ENCODE results near the gene C7orf57.
A peak's percentile ranks its signal among the peaks of the same experiment; 100 is the strongest.

The C7orf57 gene

GRCh38 chr7:48035967-48036478 lies 680 bp downstream of the C7orf57 start:
- H3K4me1 ChIP-seq (ENCODE audit: insufficient read depth, low read length, severe bottlenecking): peaks cover 15% of the 10 kb centered on the region
- TF ChIP-seq EZH2 (IDR thresholded peaks at IDR 0.05; ENCODE audit: borderline replicate concordance, low read length) (no peak), CTCF (IDR thresholded peaks at IDR 0.05; ENCODE audit: low read length) (no peak)
- no peaks in the 10 kb centered on the region for H4K20me1 ChIP-seq (ENCODE audit: insufficient read depth, low read length)
- H3K4me3 ChIP-seq (ENCODE audit: low read depth, low read length, poor library complexity, severe bottlenecking): peak overlapping the region; percentile 62
- no peaks in the 10 kb centered on the region for H3K27me3 ChIP-seq (ENCODE audit: insufficient read depth, low read length)
- H3K79me2 ChIP-seq (ENCODE audit: insufficient read depth, low read length): no peaks in the 10 kb centered on the region
- peak overlapping the region; percentile 76 for H3K4me2 ChIP-seq (ENCODE audit: low read length)
- no peaks in the 10 kb centered on the region for H3K36me3 ChIP-seq (ENCODE audit: insufficient read depth, low read length)
- no peaks in the 10 kb centered on the region for H3F3A ChIP-seq (ENCODE audit: insufficient read depth, low read length)
- no peaks in the 10 kb centered on the region for H3K9me3 ChIP-seq (ENCODE audit: low read length)
- H3K9me2 ChIP-seq (ENCODE audit: low read depth, low read length): no peaks in the 10 kb centered on the region
- H3K27ac ChIP-seq (ENCODE audit: low read depth, low read length, poor library complexity, severe bottlenecking): no peak overlapping the region
- H2AFZ ChIP-seq (ENCODE audit: low read length): no peak overlapping the region
- no peak overlapping the region for H3K9ac ChIP-seq (ENCODE audit: low read length)

GRCh38 chr7:48038815-48039506 lies 3.6 kb downstream of the C7orf57 start:
- no peak overlapping the region for H3K4me3 ChIP-seq (ENCODE audit: low read depth, low read length, poor library complexity, severe bottlenecking)
- no peaks in the 10 kb centered on the region for H3K27me3 ChIP-seq (ENCODE audit: insufficient read depth, low read length)
- no peaks in the 10 kb centered on the region for H3K9me2 ChIP-seq (ENCODE audit: low read depth, low read length)
- no peak overlapping the region for H3K4me2 ChIP-seq (ENCODE audit: low read length)
- no peaks in the 10 kb centered on the region for H3F3A ChIP-seq (ENCODE audit: insufficient read depth, low read length)
- H2AFZ ChIP-seq (ENCODE audit: low read length): no peak overlapping the region
- no peak for TF ChIP-seq CTCF (IDR thresholded peaks at IDR 0.05; ENCODE audit: low read length)
- H4K20me1 ChIP-seq (ENCODE audit: insufficient read depth, low read length): no peaks in the 10 kb centered on the region
- H3K79me2 ChIP-seq (ENCODE audit: insufficient read depth, low read length): no peaks in the 10 kb centered on the region
- H3K36me3 ChIP-seq (ENCODE audit: insufficient read depth, low read length): no peaks in the 10 kb centered on the region
- no peaks in the 10 kb centered on the region for H3K9me3 ChIP-seq (ENCODE audit: low read length)
- peaks cover 15% of the 10 kb centered on the region for H3K4me1 ChIP-seq (ENCODE audit: insufficient read depth, low read length, severe bottlenecking)
- H3K27ac ChIP-seq (ENCODE audit: low read depth, low read length, poor library complexity, severe bottlenecking): no peak overlapping the region
- H3K9ac ChIP-seq (ENCODE audit: low read length): no peak overlapping the region

- Histone ChIP-seq H3F3A (ENCODE audit: insufficient read depth, low read length) (no peaks in the 10 kb centered on the region), H3K9me3 (ENCODE audit: low read length) (no peaks in the 10 kb centered on the region), H3K79me2 (ENCODE audit: insufficient read depth, low read length) (no peaks in the 10 kb centered on the region), H3K27me3 (ENCODE audit: insufficient read depth, low read length) (no peaks in the 10 kb centered on the region), H3K27ac (ENCODE audit: low read depth, low read length, poor library complexity, severe bottlenecking) (no peak overlapping the region), H2AFZ (ENCODE audit: low read length) (no peak overlapping the region), H3K9me2 (ENCODE audit: low read depth, low read length) (no peaks in the 10 kb centered on the region), H3K36me3 (ENCODE audit: insufficient read depth, low read length) (no peaks in the 10 kb centered on the region), H3K9ac (ENCODE audit: low read length) (no peak overlapping the region), H4K20me1 (ENCODE audit: insufficient read depth, low read length) (no peaks in the 10 kb centered on the region), H3K4me2 (ENCODE audit: low read length) (no peak overlapping the region), H3K4me3 (ENCODE audit: low read depth, low read length, poor library complexity, severe bottlenecking) (no peak overlapping the region), H3K4me1 (ENCODE audit: insufficient read depth, low read length, severe bottlenecking) (peaks cover 1% of the 10 kb centered on the region)
- TF ChIP-seq CTCF (IDR thresholded peaks at IDR 0.05; ENCODE audit: low read length) (no peak), EZH2 (IDR thresholded peaks at IDR 0.05; ENCODE audit: borderline replicate concordance, low read length) (no peak)
Observed at GRCh38 chr7:48040944-48041652, 5.8 kb downstream of the C7orf57 start.
